A673 (cell line): Measurements from ENCODE around the gene SELENON. TPM values are rescaled to one million over a fixed set of nuclear protein-coding genes. Genes with fewer than 3 reads are reported as not detected.

Experiments
- BruUV-seq: library from RNA; stranded (reverse); fragments of 400-500 nt; replicated peaks from 2 replicates; lab custom pipeline; 2021; lab: Mats Ljungman, UMichigan
- CTCF ChIA-PET: fragments of 300-600 bp; sonication (Branson Sonifier 250); formaldehyde crosslinking; loops from one replicate; lab custom pipeline; 2022; ENCODE audit warnings: antibody characterized with exemption; lab: Charles Lee
- POLR2A ChIA-PET: fragments of 300-600 bp; sonication (Branson Sonifier 250); formaldehyde crosslinking; loops from one replicate; lab custom pipeline; 2022; ENCODE audit warnings: antibody characterized with exemption; ENCODE audit not compliant: low non-redundant PET; lab: Charles Lee
- DNase-seq: peaks from one replicate; pipeline ENCODE4 v3.0.0-alpha.2; 2015; ENCODE audit warnings: low spot score
- H3K27ac ChIP-seq: fragments of 200-600 bp; sonication (generic); 2 replicates; pipeline ENCODE4 v1.5.1; 2016; ENCODE audit warnings: mixed run types, low read depth, mild to moderate bottlenecking, mixed read lengths, antibody characterized with exemption, low read length; ENCODE audit not compliant: poor library complexity, severe bottlenecking
- H3K27me3 ChIP-seq: fragments of 200-600 bp; sonication (generic); replicated peaks from 2 replicates; pipeline ENCODE4 v1.6.1; 2017; ENCODE audit warnings: mixed run types, low read depth, mild to moderate bottlenecking, mixed read lengths, antibody characterized with exemption, low read length; ENCODE audit not compliant: insufficient read depth, poor library complexity
- H3K36me3 ChIP-seq: fragments of 200-600 bp; sonication (generic); 2 replicates; pipeline ENCODE4 v1.6.1; 2016; ENCODE audit warnings: mixed run types, mild to moderate bottlenecking, mixed read lengths, antibody characterized with exemption, low read length; ENCODE audit not compliant: insufficient read depth, poor library complexity, severe bottlenecking
- H3K4me1 ChIP-seq: fragments of 200-600 bp; sonication (generic); 2 replicates; pipeline ENCODE4 v1.6.1; 2017; ENCODE audit warnings: mixed run types, mild to moderate bottlenecking, mixed read lengths, antibody characterized with exemption, low read length; ENCODE audit not compliant: insufficient read depth, poor library complexity, severe bottlenecking
- H3K4me3 ChIP-seq: fragments of 200-600 bp; sonication (generic); 2 replicates; pipeline ENCODE4 v1.5.1; 2016; ENCODE audit warnings: low read depth, mixed run types, mild to moderate bottlenecking, mixed read lengths, low read length; ENCODE audit not compliant: poor library complexity, severe bottlenecking
- H3K9me3 ChIP-seq: fragments of 200-600 bp; sonication (generic); 2 replicates; pipeline ENCODE4 v1.6.1; 2016; ENCODE audit warnings: mixed run types, low read depth, mild to moderate bottlenecking, mixed read lengths, antibody characterized with exemption, low read length; ENCODE audit not compliant: poor library complexity, severe bottlenecking
- EZH2 ChIP-seq: fragments of 200-600 bp; sonication (generic); IDR thresholded peaks from 2 replicates; pipeline ENCODE4 v1.6.1; 2017; ENCODE audit warnings: borderline replicate concordance, low read depth, mild to moderate bottlenecking, mixed read lengths, antibody characterized with exemption, low read length; ENCODE audit not compliant: poor library complexity, severe bottlenecking
- intact Hi-C: fragments of 100-400 bp; cut with micrococcal nuclease; formaldehyde crosslinking; loops from one replicate; pipeline ENCODE4 v1.10.0; 2022; ENCODE audit not compliant: unreplicated experiment
- total RNA-seq: library from RNA; stranded (reverse); gene quantifications from 2 replicates; pipeline ENCODE4 v1.2.3, GENCODE V29; 2021
- TF ChIP-seq, protein P1 (sequence below): fragments of 300-800, 200-600 bp; sonication (generic); conservative IDR thresholded peaks from 2 replicates; pipeline ENCODE4 v1.5.1; 2017; ENCODE audit warnings: low read depth, mild to moderate bottlenecking, antibody characterized with exemption, low read length, moderate library complexity, mixed read lengths

The SELENON gene
- total RNA-seq, 1 experiment from 2014 or later: 50.4 TPM

DNA sequence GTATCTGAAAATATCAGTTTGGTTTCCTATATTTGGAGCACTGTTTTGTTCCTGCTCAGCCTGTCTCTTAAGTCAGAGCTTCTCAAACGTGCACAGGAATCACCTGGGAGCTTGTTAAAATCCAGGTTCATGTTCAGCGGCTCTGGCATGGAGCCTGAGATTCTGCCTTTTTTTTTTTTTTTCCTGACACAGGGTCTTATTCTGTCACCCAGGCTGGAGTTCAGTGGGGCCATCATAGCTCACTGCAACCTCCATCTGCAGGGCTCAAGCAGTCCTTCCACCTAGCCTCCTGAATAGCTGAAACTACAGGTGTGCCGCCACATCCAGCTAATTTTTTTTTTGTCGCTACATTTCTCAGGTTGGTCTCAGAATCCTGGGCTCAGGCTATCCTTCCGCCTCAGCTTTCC, 12.2 kb upstream of the SELENON start:
- H3K4me1 ChIP-seq: no peaks in the 10 kb centered on the region
- H3K27ac ChIP-seq: no peak overlapping the region
- DNase-seq: no peak
- H3K36me3 ChIP-seq: no peaks in the 10 kb centered on the region
- POLR2A ChIA-PET: no interaction called here
- CTCF ChIA-PET: interaction anchor here (0.7 kb wide), 2 partner anchors 49 to 658 kb away, joined by 5 to 6 read pairs; no protein-coding TSS in a partner anchor
- H3K27me3 ChIP-seq: no peaks in the 10 kb centered on the region
- BruUV-seq: no TSS peak
- intact Hi-C loops: no loop called here
- TF ChIP-seq, protein P1, sequence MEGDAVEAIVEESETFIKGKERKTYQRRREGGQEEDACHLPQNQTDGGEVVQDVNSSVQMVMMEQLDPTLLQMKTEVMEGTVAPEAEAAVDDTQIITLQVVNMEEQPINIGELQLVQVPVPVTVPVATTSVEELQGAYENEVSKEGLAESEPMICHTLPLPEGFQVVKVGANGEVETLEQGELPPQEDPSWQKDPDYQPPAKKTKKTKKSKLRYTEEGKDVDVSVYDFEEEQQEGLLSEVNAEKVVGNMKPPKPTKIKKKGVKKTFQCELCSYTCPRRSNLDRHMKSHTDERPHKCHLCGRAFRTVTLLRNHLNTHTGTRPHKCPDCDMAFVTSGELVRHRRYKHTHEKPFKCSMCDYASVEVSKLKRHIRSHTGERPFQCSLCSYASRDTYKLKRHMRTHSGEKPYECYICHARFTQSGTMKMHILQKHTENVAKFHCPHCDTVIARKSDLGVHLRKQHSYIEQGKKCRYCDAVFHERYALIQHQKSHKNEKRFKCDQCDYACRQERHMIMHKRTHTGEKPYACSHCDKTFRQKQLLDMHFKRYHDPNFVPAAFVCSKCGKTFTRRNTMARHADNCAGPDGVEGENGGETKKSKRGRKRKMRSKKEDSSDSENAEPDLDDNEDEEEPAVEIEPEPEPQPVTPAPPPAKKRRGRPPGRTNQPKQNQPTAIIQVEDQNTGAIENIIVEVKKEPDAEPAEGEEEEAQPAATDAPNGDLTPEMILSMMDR: no peak
- TF ChIP-seq EZH2: no peak
- no peak overlapping the region for H3K4me3 ChIP-seq
- no peaks in the 10 kb centered on the region for H3K9me3 ChIP-seq

DNA sequence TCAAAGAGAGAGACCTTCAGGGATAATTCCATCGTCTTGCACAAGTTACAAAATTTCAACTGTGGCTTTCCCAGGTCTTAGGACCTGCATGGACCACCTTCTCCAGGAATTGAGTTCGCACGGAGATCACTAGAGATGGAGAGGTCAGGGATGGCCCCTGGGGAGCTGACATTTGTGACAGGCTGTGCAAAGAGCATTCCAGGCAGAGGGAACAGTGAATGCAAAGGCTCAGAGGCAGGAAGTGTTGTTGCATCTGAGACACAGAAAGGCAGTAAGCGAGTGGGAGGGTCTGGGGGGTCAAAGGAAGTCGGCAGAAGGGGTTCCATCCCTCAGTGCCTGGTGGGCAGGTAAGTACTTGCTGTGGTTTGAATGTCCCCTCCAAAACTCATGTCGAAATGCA, 9.5 kb upstream of the SELENON start:
- Histone ChIP-seq H3K4me3 (no peak overlapping the region), H3K36me3 (no peaks in the 10 kb centered on the region), H3K27ac (no peak overlapping the region), H3K9me3 (no peaks in the 10 kb centered on the region), H3K27me3 (no peaks in the 10 kb centered on the region), H3K4me1 (no peaks in the 10 kb centered on the region)
- no TSS peak for BruUV-seq
- no peak for TF ChIP-seq EZH2
- DNase-seq: no peak
- intact Hi-C loops: no loop called here
- ChIA-PET POLR2A (no interaction called here), CTCF (no interaction called here)

DNA sequence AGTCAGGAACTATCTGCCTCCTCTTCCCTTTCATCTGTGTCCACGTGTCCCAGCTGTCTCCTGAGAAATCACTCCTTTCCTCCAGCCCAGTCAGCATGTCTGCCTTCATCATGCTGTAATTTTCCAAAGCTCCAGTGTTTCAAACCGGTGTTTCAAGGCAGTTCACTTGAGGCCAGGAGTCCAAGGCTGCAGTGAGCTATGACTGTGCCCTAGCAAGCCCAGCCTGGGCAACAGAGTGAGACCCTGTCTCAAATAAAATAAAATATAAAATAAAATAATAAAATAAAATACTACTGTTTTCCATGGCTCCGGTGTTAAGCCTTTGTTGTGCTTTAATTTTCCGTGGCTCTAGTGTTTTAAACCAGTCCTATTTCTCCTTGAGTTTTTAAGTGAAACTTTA, 7.9 kb upstream of the SELENON start:
- BruUV-seq: no TSS peak
- Histone ChIP-seq H3K9me3 (no peaks in the 10 kb centered on the region), H3K27me3 (no peaks in the 10 kb centered on the region), H3K36me3 (no peaks in the 10 kb centered on the region), H3K4me3 (no peak overlapping the region), H3K4me1 (no peaks in the 10 kb centered on the region), H3K27ac (no peak overlapping the region)
- intact Hi-C loops: no loop called here
- CTCF ChIA-PET: no interaction called here
- POLR2A ChIA-PET: no interaction called here
- no peak for DNase-seq
- TF ChIP-seq, protein P1: no peak
- no peak for TF ChIP-seq EZH2

DNA sequence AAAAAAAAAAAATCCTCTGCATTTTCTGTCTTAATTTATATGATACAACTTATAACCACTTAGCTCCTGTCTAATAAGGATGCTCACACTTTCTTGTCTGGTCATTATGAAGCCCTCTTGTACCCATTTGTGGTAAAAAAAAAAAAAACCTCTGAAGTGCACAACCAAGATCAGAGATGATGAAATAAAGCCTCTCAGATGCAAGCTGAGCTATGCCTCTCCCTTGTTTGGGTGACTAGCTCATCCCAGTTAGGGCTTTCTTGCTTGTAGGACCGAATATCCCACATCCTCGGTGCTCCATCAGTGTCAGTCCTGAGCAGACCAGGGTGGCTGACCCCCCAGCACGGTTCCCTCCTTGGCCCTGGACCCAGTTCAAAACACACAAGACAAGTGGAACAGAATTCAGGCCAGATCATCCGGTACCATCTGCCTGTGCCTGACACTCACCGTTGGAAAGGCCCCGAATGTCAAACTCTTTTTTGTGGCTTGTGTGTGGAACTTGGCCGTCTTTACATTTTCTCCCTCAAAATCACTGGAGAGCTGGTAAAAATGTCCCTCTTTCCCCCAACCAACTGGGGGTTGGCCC, 6.3 kb upstream of the SELENON start:
- CTCF ChIA-PET: no interaction called here
- Histone ChIP-seq H3K27me3 (no peaks in the 10 kb centered on the region), H3K4me3 (no peak overlapping the region), H3K9me3 (no peaks in the 10 kb centered on the region), H3K27ac (no peak overlapping the region), H3K36me3 (no peaks in the 10 kb centered on the region), H3K4me1 (no peaks in the 10 kb centered on the region)
- no peak for DNase-seq
- intact Hi-C loops: no loop called here
- BruUV-seq: no TSS peak
- TF ChIP-seq, protein P1: no peak
- TF ChIP-seq EZH2: no peak
- POLR2A ChIA-PET: no interaction called here
